ENCODE measurements around the gene SOHLH1.

DNA sequence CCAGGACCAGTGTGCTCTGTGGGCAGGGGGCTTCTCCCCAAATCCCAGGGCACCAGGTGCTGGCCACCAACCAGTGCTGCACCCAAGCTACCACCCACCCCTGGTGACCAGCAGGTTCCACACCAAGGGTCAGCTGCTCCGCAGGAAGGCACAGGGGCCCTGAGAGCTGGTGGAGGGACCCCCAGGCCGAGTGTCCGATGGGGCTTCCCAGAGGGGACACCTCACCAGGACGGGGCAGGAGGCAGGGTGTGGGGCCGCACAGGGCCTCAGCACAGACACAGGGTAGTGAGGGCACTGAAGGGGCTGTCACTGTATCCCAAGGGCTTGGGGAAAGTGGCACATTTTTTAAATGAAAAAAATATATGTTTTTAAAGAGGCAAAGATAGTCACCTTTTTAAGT, 18.1 kb downstream of the SOHLH1 start:
- TF ChIP-seq, protein P1, sequence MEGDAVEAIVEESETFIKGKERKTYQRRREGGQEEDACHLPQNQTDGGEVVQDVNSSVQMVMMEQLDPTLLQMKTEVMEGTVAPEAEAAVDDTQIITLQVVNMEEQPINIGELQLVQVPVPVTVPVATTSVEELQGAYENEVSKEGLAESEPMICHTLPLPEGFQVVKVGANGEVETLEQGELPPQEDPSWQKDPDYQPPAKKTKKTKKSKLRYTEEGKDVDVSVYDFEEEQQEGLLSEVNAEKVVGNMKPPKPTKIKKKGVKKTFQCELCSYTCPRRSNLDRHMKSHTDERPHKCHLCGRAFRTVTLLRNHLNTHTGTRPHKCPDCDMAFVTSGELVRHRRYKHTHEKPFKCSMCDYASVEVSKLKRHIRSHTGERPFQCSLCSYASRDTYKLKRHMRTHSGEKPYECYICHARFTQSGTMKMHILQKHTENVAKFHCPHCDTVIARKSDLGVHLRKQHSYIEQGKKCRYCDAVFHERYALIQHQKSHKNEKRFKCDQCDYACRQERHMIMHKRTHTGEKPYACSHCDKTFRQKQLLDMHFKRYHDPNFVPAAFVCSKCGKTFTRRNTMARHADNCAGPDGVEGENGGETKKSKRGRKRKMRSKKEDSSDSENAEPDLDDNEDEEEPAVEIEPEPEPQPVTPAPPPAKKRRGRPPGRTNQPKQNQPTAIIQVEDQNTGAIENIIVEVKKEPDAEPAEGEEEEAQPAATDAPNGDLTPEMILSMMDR (IDR thresholded peaks at IDR 0.05) = no peak
- TF ChIP-seq POLR2A (IDR thresholded peaks at IDR 0.05) = no peak
- TF ChIP-seq EP300 (IDR thresholded peaks at IDR 0.05) = no peak

Data from tibial nerve (tissue), 4 donors.